K562 (cell line): ENCODE results near the gene ACRV1. TPM values are rescaled to one million over a fixed set of nuclear protein-coding genes. Genes with fewer than 3 reads are reported as not detected.

Experiments
- PURB ChIP-seq: sonication (generic); formaldehyde crosslinking; IDR thresholded peaks from 2 replicates; pipeline ENCODE4 v1.9.0; 2021; ENCODE audit warnings: low read depth, mild to moderate bottlenecking, missing genetic modification reagents
- RBFOX2 ChIP-seq: fragments of 200-400 bp; formaldehyde crosslinking; IDR thresholded peaks from 2 replicates; pipeline ENCODE4 v1.6.1; 2017; ENCODE audit warnings: low read depth, mild to moderate bottlenecking, low read length, moderate library complexity
- SAP30 ChIP-seq: fragments of 200-600 bp; sonication (generic); IDR thresholded peaks from 2 replicates; pipeline ENCODE4 v1.6.1; 2012; ENCODE audit warnings: borderline replicate concordance, low read depth, mild to moderate bottlenecking, moderate library complexity, low read length, control low read depth, inconsistent platforms; ENCODE audit not compliant: insufficient read depth, poor library complexity, severe bottlenecking
- TBL1XR1 ChIP-seq, 2 experiments: IDR thresholded peaks; 2 replicates each; pipeline ENCODE4 v1.6.1; 2012; ENCODE audit warnings: improper control_type of control experiment in 2 of 2, low read length in 2 of 2, mild to moderate bottlenecking in 1 of 2
- ZNF696 ChIP-seq: fragments of 250-450 bp; sonication (Bioruptor Pico); conservative IDR thresholded peaks from 2 replicates; pipeline ENCODE4 v1.4.0; 2020; ENCODE audit warnings: mild to moderate bottlenecking, moderate library complexity
- polyA plus RNA-seq, 8 experiments: library from polyadenylated mRNA; depleted of rRNA in 4 of 8; stranded (reverse) in 5 of 8; unstranded in 3 of 8; fragments of >200 nt; fragmentation: Nextera tagmentation in 2 of 8; fragmentation: Illumina TruSeq in 1 of 8; extraction: Ambion mirVana in 2 of 8; extraction: Trizol in 1 of 8; gene quantifications; 2 replicates each; pipeline versions ENCODE4 v1.2.1 to v1.2.3, GENCODE V29; 2011 to 2014; ENCODE audit warnings: inconsistent platforms in 1 of 8, missing spikeins in 1 of 8
- total RNA-seq, 7 experiments: library from RNA; depleted of rRNA in 6 of 7; stranded (reverse); fragments of >200 nt in 6 of 7; fragmentation: Illumina TruSeq in 2 of 7; extraction: Trizol in 2 of 7; gene quantifications; 2 replicates each; pipeline versions ENCODE4 v1.2.1 to v1.2.3, GENCODE V29; 2011 to 2021; ENCODE audit warnings: low replicate concordance in 1 of 7
- TF ChIP-seq, protein P1 (sequence below): fragments of 200-800 bp; sonication (Bioruptor generic); IDR thresholded peaks from 2 replicates; pipeline ENCODE4 v1.6.1; 2016; ENCODE audit warnings: missing genetic modification characterization, missing compliant biosample characterization
- TF ChIP-seq, protein P2 (sequence below): sonication (generic); formaldehyde crosslinking; IDR thresholded peaks from 2 replicates; pipeline ENCODE4 v1.8.1; 2023; ENCODE audit warnings: missing genetic modification reagents, mild to moderate bottlenecking, borderline replicate concordance
- TF ChIP-seq, protein P3 (sequence below): fragments of 450-650 bp; IDR thresholded peaks from one replicate; pipeline ENCODE4 v1.6.1; 2018; ENCODE audit warnings: mild to moderate bottlenecking, moderate library complexity; ENCODE audit not compliant: partially characterized antibody
- TF ChIP-seq, protein P4 (sequence below), 2 experiments: fragments of 450-650 bp; IDR thresholded peaks; 2 replicates each; pipeline ENCODE4 v1.6.1; 2018; ENCODE audit warnings: mild to moderate bottlenecking in 2 of 2, low read depth in 1 of 2; ENCODE audit not compliant: partially characterized antibody in 2 of 2

The ACRV1 gene
- total and polyA plus RNA-seq, 9 of the 15 experiments (the other 6 are each of a cell fraction or from before 2014, with no cell fraction given): 0.22 to 0.25 TPM; not detected in 7

DNA sequence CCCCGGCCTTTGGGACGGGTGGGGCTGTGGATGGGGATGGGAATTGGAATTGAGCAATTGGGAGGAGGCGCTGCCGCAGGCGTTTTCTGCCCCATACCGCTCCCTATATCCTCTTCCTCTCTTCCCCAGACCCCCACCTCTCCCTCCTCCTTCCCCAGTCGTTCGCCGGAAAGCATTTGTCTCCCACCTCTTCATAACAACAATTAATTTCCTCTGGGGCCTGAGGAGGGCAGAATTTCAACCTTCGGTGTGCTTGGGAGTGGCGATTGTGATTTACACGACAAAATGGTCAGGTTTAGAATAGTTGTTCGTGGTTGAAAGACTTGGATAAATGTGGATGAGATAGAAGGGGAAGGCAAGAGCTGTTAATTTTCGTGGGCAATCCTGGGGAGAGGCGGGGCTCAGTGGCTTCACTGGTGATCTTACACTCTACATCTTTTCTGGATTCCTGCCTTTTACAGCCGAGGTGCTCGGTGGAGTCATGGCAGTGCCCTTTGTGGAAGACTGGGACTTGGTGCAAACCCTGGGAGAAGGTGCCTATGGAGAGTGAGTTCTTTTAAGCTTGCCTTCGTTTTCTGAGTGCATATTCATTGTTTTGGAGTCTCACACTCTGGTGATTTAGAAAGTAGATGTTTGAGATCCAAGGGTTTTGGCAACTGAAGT is 54.2 kb downstream of the ACRV1 start (continued):
- TF ChIP-seq, protein P1, sequence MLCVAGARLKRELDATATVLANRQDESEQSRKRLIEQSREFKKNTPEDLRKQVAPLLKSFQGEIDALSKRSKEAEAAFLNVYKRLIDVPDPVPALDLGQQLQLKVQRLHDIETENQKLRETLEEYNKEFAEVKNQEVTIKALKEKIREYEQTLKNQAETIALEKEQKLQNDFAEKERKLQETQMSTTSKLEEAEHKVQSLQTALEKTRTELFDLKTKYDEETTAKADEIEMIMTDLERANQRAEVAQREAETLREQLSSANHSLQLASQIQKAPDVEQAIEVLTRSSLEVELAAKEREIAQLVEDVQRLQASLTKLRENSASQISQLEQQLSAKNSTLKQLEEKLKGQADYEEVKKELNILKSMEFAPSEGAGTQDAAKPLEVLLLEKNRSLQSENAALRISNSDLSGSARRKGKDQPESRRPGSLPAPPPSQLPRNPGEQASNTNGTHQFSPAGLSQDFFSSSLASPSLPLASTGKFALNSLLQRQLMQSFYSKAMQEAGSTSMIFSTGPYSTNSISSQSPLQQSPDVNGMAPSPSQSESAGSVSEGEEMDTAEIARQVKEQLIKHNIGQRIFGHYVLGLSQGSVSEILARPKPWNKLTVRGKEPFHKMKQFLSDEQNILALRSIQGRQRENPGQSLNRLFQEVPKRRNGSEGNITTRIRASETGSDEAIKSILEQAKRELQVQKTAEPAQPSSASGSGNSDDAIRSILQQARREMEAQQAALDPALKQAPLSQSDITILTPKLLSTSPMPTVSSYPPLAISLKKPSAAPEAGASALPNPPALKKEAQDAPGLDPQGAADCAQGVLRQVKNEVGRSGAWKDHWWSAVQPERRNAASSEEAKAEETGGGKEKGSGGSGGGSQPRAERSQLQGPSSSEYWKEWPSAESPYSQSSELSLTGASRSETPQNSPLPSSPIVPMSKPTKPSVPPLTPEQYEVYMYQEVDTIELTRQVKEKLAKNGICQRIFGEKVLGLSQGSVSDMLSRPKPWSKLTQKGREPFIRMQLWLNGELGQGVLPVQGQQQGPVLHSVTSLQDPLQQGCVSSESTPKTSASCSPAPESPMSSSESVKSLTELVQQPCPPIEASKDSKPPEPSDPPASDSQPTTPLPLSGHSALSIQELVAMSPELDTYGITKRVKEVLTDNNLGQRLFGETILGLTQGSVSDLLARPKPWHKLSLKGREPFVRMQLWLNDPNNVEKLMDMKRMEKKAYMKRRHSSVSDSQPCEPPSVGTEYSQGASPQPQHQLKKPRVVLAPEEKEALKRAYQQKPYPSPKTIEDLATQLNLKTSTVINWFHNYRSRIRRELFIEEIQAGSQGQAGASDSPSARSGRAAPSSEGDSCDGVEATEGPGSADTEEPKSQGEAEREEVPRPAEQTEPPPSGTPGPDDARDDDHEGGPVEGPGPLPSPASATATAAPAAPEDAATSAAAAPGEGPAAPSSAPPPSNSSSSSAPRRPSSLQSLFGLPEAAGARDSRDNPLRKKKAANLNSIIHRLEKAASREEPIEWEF (CRISPR knock-in tag): no peak
- TF ChIP-seq, protein P2, sequence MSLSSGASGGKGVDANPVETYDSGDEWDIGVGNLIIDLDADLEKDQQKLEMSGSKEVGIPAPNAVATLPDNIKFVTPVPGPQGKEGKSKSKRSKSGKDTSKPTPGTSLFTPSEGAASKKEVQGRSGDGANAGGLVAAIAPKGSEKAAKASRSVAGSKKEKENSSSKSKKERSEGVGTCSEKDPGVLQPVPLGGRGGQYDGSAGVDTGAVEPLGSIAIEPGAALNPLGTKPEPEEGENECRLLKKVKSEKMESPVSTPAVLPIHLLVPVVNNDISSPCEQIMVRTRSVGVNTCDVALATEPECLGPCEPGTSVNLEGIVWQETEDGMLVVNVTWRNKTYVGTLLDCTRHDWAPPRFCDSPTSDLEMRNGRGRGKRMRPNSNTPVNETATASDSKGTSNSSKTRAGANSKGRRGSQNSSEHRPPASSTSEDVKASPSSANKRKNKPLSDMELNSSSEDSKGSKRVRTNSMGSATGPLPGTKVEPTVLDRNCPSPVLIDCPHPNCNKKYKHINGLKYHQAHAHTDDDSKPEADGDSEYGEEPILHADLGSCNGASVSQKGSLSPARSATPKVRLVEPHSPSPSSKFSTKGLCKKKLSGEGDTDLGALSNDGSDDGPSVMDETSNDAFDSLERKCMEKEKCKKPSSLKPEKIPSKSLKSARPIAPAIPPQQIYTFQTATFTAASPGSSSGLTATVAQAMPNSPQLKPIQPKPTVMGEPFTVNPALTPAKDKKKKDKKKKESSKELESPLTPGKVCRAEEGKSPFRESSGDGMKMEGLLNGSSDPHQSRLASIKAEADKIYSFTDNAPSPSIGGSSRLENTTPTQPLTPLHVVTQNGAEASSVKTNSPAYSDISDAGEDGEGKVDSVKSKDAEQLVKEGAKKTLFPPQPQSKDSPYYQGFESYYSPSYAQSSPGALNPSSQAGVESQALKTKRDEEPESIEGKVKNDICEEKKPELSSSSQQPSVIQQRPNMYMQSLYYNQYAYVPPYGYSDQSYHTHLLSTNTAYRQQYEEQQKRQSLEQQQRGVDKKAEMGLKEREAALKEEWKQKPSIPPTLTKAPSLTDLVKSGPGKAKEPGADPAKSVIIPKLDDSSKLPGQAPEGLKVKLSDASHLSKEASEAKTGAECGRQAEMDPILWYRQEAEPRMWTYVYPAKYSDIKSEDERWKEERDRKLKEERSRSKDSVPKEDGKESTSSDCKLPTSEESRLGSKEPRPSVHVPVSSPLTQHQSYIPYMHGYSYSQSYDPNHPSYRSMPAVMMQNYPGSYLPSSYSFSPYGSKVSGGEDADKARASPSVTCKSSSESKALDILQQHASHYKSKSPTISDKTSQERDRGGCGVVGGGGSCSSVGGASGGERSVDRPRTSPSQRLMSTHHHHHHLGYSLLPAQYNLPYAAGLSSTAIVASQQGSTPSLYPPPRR (CRISPR knock-in tag): 0 out of 2 replicates have a peak, but pooled peaks have one; percentile 7
- TF ChIP-seq PURB (CRISPR knock-in tag) (no peak), TBL1XR1 (IDR thresholded peaks at IDR 0.05; ENCODE audit: low read length in 2 of 2) (peak in 1 of 2 experiments; percentile 14; a peak in 1 of 4 replicates), ZNF696 (CRISPR knock-in tag) (no peak), SAP30 (peak; percentile 46), RBFOX2 (no peak)
- TF ChIP-seq, protein P3, sequence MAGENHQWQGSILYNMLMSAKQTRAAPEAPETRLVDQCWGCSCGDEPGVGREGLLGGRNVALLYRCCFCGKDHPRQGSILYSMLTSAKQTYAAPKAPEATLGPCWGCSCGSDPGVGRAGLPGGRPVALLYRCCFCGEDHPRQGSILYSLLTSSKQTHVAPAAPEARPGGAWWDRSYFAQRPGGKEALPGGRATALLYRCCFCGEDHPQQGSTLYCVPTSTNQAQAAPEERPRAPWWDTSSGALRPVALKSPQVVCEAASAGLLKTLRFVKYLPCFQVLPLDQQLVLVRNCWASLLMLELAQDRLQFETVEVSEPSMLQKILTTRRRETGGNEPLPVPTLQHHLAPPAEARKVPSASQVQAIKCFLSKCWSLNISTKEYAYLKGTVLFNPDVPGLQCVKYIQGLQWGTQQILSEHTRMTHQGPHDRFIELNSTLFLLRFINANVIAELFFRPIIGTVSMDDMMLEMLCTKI: no peak
- TF ChIP-seq, protein P4, sequence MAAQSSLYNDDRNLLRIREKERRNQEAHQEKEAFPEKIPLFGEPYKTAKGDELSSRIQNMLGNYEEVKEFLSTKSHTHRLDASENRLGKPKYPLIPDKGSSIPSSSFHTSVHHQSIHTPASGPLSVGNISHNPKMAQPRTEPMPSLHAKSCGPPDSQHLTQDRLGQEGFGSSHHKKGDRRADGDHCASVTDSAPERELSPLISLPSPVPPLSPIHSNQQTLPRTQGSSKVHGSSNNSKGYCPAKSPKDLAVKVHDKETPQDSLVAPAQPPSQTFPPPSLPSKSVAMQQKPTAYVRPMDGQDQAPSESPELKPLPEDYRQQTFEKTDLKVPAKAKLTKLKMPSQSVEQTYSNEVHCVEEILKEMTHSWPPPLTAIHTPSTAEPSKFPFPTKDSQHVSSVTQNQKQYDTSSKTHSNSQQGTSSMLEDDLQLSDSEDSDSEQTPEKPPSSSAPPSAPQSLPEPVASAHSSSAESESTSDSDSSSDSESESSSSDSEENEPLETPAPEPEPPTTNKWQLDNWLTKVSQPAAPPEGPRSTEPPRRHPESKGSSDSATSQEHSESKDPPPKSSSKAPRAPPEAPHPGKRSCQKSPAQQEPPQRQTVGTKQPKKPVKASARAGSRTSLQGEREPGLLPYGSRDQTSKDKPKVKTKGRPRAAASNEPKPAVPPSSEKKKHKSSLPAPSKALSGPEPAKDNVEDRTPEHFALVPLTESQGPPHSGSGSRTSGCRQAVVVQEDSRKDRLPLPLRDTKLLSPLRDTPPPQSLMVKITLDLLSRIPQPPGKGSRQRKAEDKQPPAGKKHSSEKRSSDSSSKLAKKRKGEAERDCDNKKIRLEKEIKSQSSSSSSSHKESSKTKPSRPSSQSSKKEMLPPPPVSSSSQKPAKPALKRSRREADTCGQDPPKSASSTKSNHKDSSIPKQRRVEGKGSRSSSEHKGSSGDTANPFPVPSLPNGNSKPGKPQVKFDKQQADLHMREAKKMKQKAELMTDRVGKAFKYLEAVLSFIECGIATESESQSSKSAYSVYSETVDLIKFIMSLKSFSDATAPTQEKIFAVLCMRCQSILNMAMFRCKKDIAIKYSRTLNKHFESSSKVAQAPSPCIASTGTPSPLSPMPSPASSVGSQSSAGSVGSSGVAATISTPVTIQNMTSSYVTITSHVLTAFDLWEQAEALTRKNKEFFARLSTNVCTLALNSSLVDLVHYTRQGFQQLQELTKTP (IDR thresholded peaks at IDR 0.05; ENCODE audit: low read depth in 1 of 2, partially characterized antibody in 2 of 2): peak in 1 of 2 experiments; percentile 7
